SJCRH30 (cell line): ENCODE results near the gene MLLT1. TPM values are rescaled to one million over a fixed set of nuclear protein-coding genes. Genes with fewer than 3 reads are reported as not detected.

Experiments
- DNase-seq, 2 experiments: peaks; one replicate each; pipeline ENCODE4 v3.0.0-alpha.2; 2015 to 2020
- H3K27ac ChIP-seq: fragments of 250-450 bp; sonication (Bioruptor Pico); 2 replicates; pipeline ENCODE4 v1.5.1; 2020; ENCODE audit warnings: mild to moderate bottlenecking, moderate library complexity
- H3K27me3 ChIP-seq: fragments of 250-450 bp; sonication (Bioruptor Pico); 2 replicates; pipeline ENCODE4 v1.5.1; 2020; ENCODE audit warnings: mild to moderate bottlenecking, moderate library complexity
- H3K36me3 ChIP-seq: fragments of 250-450 bp; sonication (Bioruptor Pico); 2 replicates; pipeline ENCODE4 v1.5.1; 2020; ENCODE audit warnings: mild to moderate bottlenecking, moderate library complexity
- H3K4me1 ChIP-seq: fragments of 250-450 bp; sonication (Bioruptor Pico); 2 replicates; pipeline ENCODE4 v1.5.1; 2020; ENCODE audit warnings: mild to moderate bottlenecking, moderate library complexity
- H3K4me3 ChIP-seq: fragments of 250-450 bp; sonication (Bioruptor Pico); 2 replicates; pipeline ENCODE4 v1.5.1; 2020; ENCODE audit warnings: mild to moderate bottlenecking, moderate library complexity
- H3K9me3 ChIP-seq: fragments of 250-450 bp; sonication (Bioruptor Pico); replicated peaks from 2 replicates; pipeline ENCODE4 v1.5.1; 2020; ENCODE audit warnings: mild to moderate bottlenecking, moderate library complexity
- total RNA-seq: library from RNA; depleted of rRNA; stranded (reverse); fragments of >200 nt; shearing (Covaris generic); gene quantifications from 2 replicates; pipeline ENCODE4 v1.2.3, GENCODE V29; 2014; rRNA removed

MLLT1 gene
- total RNA-seq, 1 experiment from 2014 or later = 23.3 TPM

GRCh38 chr19:6185093-6185834, 94.5 kb downstream of the MLLT1 start:
- Histone ChIP-seq H3K9me3 (no peaks in the 10 kb centered on the region), H3K4me3 (no peak overlapping the region), H3K27me3 (no peaks in the 10 kb centered on the region), H3K27ac (no peak overlapping the region), H3K36me3 (no peaks in the 10 kb centered on the region), H3K4me1 (no peaks in the 10 kb centered on the region)
- no peak for DNase-seq

DNA sequence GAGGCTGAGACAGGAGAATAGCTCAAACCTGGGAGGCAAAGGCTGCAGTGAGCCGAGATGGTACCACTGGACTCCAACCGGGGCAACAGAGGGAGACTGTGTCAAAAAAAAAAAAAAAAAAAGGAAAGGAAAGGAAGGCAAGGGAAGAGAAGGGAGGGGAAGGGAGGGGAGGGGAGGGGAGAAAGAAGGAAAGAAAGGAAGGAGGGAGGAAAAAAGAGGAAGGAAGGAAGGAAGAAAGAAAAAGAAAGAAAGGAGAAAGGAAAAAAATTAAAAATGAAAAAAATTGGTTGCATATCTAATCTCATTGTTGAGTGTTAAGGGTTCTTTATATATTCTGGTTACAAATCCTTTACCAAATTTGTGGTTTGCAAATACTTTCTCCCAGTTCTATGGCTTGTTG, 98.7 kb downstream of the MLLT1 start:
- no peaks in the 10 kb centered on the region for H3K27me3 ChIP-seq
- no peak overlapping the region for H3K4me3 ChIP-seq
- no peak overlapping the region for H3K27ac ChIP-seq
- DNase-seq = no peak
- H3K4me1 ChIP-seq = no peaks in the 10 kb centered on the region
- no peaks in the 10 kb centered on the region for H3K9me3 ChIP-seq
- no peaks in the 10 kb centered on the region for H3K36me3 ChIP-seq

GRCh38 chr19:6173190-6173589, 106.6 kb downstream of the MLLT1 start:
- no peak overlapping the region for H3K4me3 ChIP-seq
- H3K27ac ChIP-seq = no peak overlapping the region

GRCh38 chr19:6172074-6172863, 107.5 kb downstream of the MLLT1 start:
- DNase-seq = no peak
- Histone ChIP-seq H3K36me3 (no peaks in the 10 kb centered on the region), H3K4me3 (no peak overlapping the region), H3K27me3 (no peaks in the 10 kb centered on the region), H3K27ac (no peak overlapping the region), H3K9me3 (no peaks in the 10 kb centered on the region), H3K4me1 (no peaks in the 10 kb centered on the region)

More at GRCh38 chr19:6173190-6173589, 106.6 kb downstream of the MLLT1 start:
- Histone ChIP-seq H3K36me3 (no peaks in the 10 kb centered on the region), H3K4me1 (no peaks in the 10 kb centered on the region), H3K9me3 (no peaks in the 10 kb centered on the region), H3K27me3 (no peaks in the 10 kb centered on the region)
- DNase-seq = no peak

GRCh38 chr19:6167115-6167514, 112.7 kb downstream of the MLLT1 start:
- DNase-seq = no peak
- H3K36me3 ChIP-seq = no peaks in the 10 kb centered on the region
- H3K9me3 ChIP-seq = no peaks in the 10 kb centered on the region
- no peak overlapping the region for H3K4me3 ChIP-seq
- no peak overlapping the region for H3K27ac ChIP-seq
- no peaks in the 10 kb centered on the region for H3K27me3 ChIP-seq
- H3K4me1 ChIP-seq = no peaks in the 10 kb centered on the region

DNA sequence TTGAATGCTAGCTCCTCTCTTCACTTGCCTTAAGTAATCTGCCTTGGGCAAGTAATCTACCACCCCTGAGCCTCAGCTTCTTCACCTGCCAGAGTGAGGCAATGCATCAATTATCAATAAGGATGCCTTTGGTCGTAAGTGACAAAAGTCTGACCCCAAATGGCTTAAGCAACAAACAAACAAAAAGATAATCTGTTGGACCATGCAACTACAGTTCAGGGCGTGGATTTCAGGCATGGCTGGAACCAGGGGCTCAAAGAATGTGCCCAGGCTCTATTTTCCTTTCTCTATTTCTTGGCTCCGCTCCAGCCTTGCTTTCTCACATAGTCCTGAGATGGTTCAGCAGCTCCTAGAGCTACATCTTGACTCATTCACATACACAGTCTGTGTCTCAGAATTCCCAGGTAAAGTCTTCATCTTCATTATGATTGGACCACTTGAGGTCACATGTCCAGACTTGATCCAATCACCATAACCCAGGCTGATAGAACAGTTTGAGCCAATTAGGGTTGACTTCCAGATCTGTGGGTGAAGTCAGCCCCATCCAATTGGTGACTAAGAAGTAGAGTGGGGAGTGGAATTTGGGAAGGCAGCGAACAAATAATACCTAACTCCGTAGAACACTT, 114.8 kb downstream of the MLLT1 start:
- Histone ChIP-seq H3K36me3 (no peaks in the 10 kb centered on the region), H3K27ac (no peak overlapping the region), H3K4me3 (no peak overlapping the region), H3K4me1 (no peaks in the 10 kb centered on the region), H3K27me3 (no peaks in the 10 kb centered on the region), H3K9me3 (no peaks in the 10 kb centered on the region)
- DNase-seq = no peak

DNA sequence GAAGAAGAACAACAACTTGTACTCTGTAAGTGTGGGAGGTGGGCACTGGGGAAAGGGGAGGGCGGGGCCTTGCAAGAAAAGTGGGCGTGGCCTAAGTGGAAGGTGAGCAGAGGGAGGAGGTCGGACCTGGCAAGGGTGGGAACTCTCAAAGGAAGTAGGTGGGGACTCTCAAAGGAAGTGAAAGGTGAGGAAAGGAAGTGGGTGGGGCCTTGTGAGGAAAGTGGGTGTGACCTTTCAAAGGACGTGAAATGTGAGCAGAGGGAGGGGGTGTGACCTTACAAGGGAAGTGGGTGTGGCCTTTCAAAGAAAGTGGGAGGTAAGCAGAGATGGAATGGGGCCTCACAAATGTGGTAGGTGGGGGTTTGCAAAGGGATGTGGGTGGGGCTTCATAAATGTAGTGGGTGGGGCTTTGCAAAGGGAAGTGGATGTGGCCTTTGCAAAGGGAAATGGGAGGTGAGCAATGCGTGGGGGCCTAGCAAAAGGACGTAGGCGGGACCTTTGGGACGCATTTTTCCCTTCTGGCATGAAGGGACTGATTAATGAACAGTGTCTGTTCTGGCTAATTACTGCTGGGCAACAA, 118.4 kb downstream of the MLLT1 start:
- H3K4me3 ChIP-seq = no peak overlapping the region
- H3K36me3 ChIP-seq = no peaks in the 10 kb centered on the region
- no peak overlapping the region for H3K27ac ChIP-seq
- H3K27me3 ChIP-seq = no peaks in the 10 kb centered on the region
- H3K4me1 ChIP-seq = no peaks in the 10 kb centered on the region
- H3K9me3 ChIP-seq = no peaks in the 10 kb centered on the region; the same call in 1 of the 2 replicates
- DNase-seq = peak; percentile 14 to 22

Other genes with a start within 250 kb of the MLLT1 start
- 5.7 and 6.0 TPM in 2 replicates for gene RFX2, start 169.5 kb downstream of the MLLT1 start, total RNA-seq
- not detected in 2 replicates for gene ACSBG2, start 144.3 kb downstream of the MLLT1 start, total RNA-seq
- gene ACER1, start 53.6 kb upstream of the MLLT1 start, total RNA-seq = not detected in 2 replicates
- 65.1 and 67.6 TPM in 2 replicates for gene CLPP, start 81.6 kb upstream of the MLLT1 start, total RNA-seq
- 24.6 and 28.5 TPM in 2 replicates for gene ALKBH7, start 92.8 kb upstream of the MLLT1 start, total RNA-seq
- 1.2 and 1.4 TPM in 2 replicates for gene PSPN, start 96.0 kb upstream of the MLLT1 start, total RNA-seq
- 41.7 and 49.0 TPM in 2 replicates for gene GTF2F1, start 113.2 kb upstream of the MLLT1 start, total RNA-seq
- 197 and 209 TPM in 2 replicates for gene KHSRP, start 144.8 kb upstream of the MLLT1 start, total RNA-seq
- gene SLC25A41, start 153.8 kb upstream of the MLLT1 start, total RNA-seq = 0.14 TPM in 1 of 2 replicates, not detected in the other
- gene SLC25A23, start 179.8 kb upstream of the MLLT1 start, total RNA-seq = 9.6 and 12.4 TPM in 2 replicates
- gene CRB3, start 184.3 kb upstream of the MLLT1 start, total RNA-seq = not detected in 2 replicates
- gene DENND1C, start 201.8 kb upstream of the MLLT1 start, total RNA-seq = not detected in 2 replicates
- not detected in 2 replicates for gene TUBB4A, start 222.3 kb upstream of the MLLT1 start, total RNA-seq